OCI-LY7 (cell line): ENCODE measurements around the gene MBD3L2. TPM values are rescaled to one million over a fixed set of nuclear protein-coding genes. Genes with fewer than 3 reads are reported as not detected.

Source experiments
- BruUV-seq: library from RNA; stranded (reverse); fragments of 400-500 nt; replicated peaks from 2 replicates; lab custom pipeline; 2021; lab: Mats Ljungman, UMichigan
- CTCF ChIA-PET: fragments of 300-600 bp; sonication (Branson Sonifier 250); formaldehyde crosslinking; loops from one replicate; lab custom pipeline; 2022; ENCODE audit warnings: antibody characterized with exemption; ENCODE audit not compliant: unreplicated experiment; lab: Charles Lee
- POLR2A ChIA-PET: fragments of 300-600 bp; sonication (Branson Sonifier 250); formaldehyde crosslinking; loops from one replicate; lab custom pipeline; 2022; ENCODE audit warnings: antibody characterized with exemption; lab: Charles Lee
- DNase-seq: peaks from one replicate; pipeline ENCODE4 v3.0.0-alpha.2; 2015; ENCODE audit warnings: low spot score
- H2AFZ ChIP-seq: fragments of 200-600 bp; sonication (generic), shearing (Covaris generic); 2 replicates; pipeline ENCODE4 v1.6.1; 2014; ENCODE audit warnings: mild to moderate bottlenecking, antibody characterized with exemption, low read length, moderate library complexity
- H3K27ac ChIP-seq: fragments of 200-600 bp; sonication (generic); 2 replicates; pipeline ENCODE4 v1.5.1; 2014; ENCODE audit warnings: mixed run types, low read depth, mild to moderate bottlenecking, moderate library complexity, low read length, inconsistent platforms; ENCODE audit not compliant: poor library complexity, severe bottlenecking
- H3K36me3 ChIP-seq: fragments of 200-600 bp; sonication (generic); 2 replicates; pipeline ENCODE4 v1.6.1; 2014; ENCODE audit warnings: mild to moderate bottlenecking, antibody characterized with exemption, low read length, moderate library complexity, mixed read lengths; ENCODE audit not compliant: insufficient read depth
- H3K4me1 ChIP-seq: fragments of 200-600 bp; sonication (generic); 2 replicates; pipeline ENCODE4 v1.5.1; 2014; ENCODE audit warnings: mild to moderate bottlenecking, low read length; ENCODE audit not compliant: insufficient read depth, poor library complexity, severe bottlenecking
- H3K4me2 ChIP-seq: fragments of 200-600 bp; sonication (generic); 2 replicates; pipeline ENCODE4 v1.6.1; 2014; ENCODE audit warnings: mild to moderate bottlenecking, low read length
- H3K4me3 ChIP-seq: fragments of 200-600 bp; sonication (generic); 2 replicates; pipeline ENCODE4 v1.5.1; 2014; ENCODE audit warnings: mild to moderate bottlenecking, low read depth, low read length; ENCODE audit not compliant: poor library complexity, severe bottlenecking
- H3K79me2 ChIP-seq: fragments of 200-600 bp; sonication (generic); 2 replicates; pipeline ENCODE4 v1.6.1; 2016; ENCODE audit warnings: low read depth, mild to moderate bottlenecking, low read length, moderate library complexity, mixed read lengths; ENCODE audit not compliant: insufficient read depth
- H3K9me2 ChIP-seq: fragments of 200-600 bp; sonication (generic); 2 replicates; pipeline ENCODE4 v1.6.1; 2016; ENCODE audit warnings: mild to moderate bottlenecking, low read length, mixed read lengths; ENCODE audit not compliant: insufficient read depth
- H3K9me3 ChIP-seq: fragments of 200-600 bp; sonication (generic); 2 replicates; pipeline ENCODE4 v1.6.1; 2014; ENCODE audit warnings: mild to moderate bottlenecking, mixed run types, low read length, mixed read lengths
- H4K20me1 ChIP-seq: fragments of 200-600 bp; sonication (generic); 2 replicates; pipeline ENCODE4 v1.6.1; 2014; ENCODE audit warnings: mild to moderate bottlenecking, antibody characterized with exemption, low read length, moderate library complexity, mixed read lengths; ENCODE audit not compliant: insufficient read depth
- CTCF ChIP-seq: fragments of 200-600 bp; sonication (generic); conservative IDR thresholded peaks from 2 replicates; pipeline ENCODE4 v1.5.1; 2014; ENCODE audit warnings: mild to moderate bottlenecking, antibody characterized with exemption, low read length, moderate library complexity, mixed read lengths
- EZH2phosphoT487 ChIP-seq: fragments of 200-600 bp; sonication (generic); IDR thresholded peaks from 2 replicates; pipeline ENCODE4 v1.6.1; 2018; ENCODE audit warnings: low read depth, borderline replicate concordance, mild to moderate bottlenecking, mixed run types, antibody characterized with exemption, low read length, moderate library complexity, mixed read lengths
- intact Hi-C: fragments of 100-400 bp; cut with micrococcal nuclease; formaldehyde crosslinking; loops from one replicate; pipeline ENCODE4 v1.10.0; 2022; ENCODE audit not compliant: unreplicated experiment
- total RNA-seq, 2 experiments: library from RNA; depleted of rRNA in 1 of 2; stranded (reverse); fragments of >200 nt in 1 of 2; shearing (Covaris generic) in 1 of 2; gene quantifications; 2 replicates each; pipeline ENCODE4 v1.2.3, GENCODE V29; 2014 to 2022

MBD3L2 gene
- total RNA-seq, 2 experiments from 2014 or later: not detected

GRCh38 chr19:7078008-7078407 lies 28.9 kb downstream of the MBD3L2 start:
- BruUV-seq: no TSS peak
- CTCF ChIA-PET: no interaction called here
- H3K4me3 ChIP-seq: no peak overlapping the region
- no peak overlapping the region for H3K27ac ChIP-seq
- H4K20me1 ChIP-seq: no peaks in the 10 kb centered on the region
- POLR2A ChIA-PET: no interaction called here
- no peaks in the 10 kb centered on the region for H3K9me2 ChIP-seq
- H3K4me1 ChIP-seq: no peaks in the 10 kb centered on the region
- peaks cover 55% of the 10 kb centered on the region for H3K9me3 ChIP-seq
- H3K79me2 ChIP-seq: no peaks in the 10 kb centered on the region
- H3K36me3 ChIP-seq: peaks cover 99% of the 10 kb centered on the region
- no peak overlapping the region for H2AFZ ChIP-seq
- DNase-seq: no peak
- TF ChIP-seq CTCF: no peak
- TF ChIP-seq EZH2phosphoT487: no peak
- no peak overlapping the region for H3K4me2 ChIP-seq
- intact Hi-C loops: no loop called here

GRCh38 chr19:7083076-7083956 lies 34.2 kb downstream of the MBD3L2 start:
- peaks cover 82% of the 10 kb centered on the region for H3K36me3 ChIP-seq
- no peak for TF ChIP-seq EZH2phosphoT487
- TF ChIP-seq CTCF: no peak
- H3K9me2 ChIP-seq: no peaks in the 10 kb centered on the region
- intact Hi-C loops: no loop called here
- H3K4me3 ChIP-seq: no peak overlapping the region
- H3K4me1 ChIP-seq: no peaks in the 10 kb centered on the region
- peak; percentile 20 for DNase-seq
- no peak overlapping the region for H2AFZ ChIP-seq
- ChIA-PET CTCF (no interaction called here), POLR2A (no interaction called here)
- BruUV-seq: no TSS peak
- no peak overlapping the region for H3K4me2 ChIP-seq
- no peaks in the 10 kb centered on the region for H4K20me1 ChIP-seq
- H3K27ac ChIP-seq: no peak overlapping the region
- H3K9me3 ChIP-seq: peaks cover 72% of the 10 kb centered on the region
- no peaks in the 10 kb centered on the region for H3K79me2 ChIP-seq

GRCh38 chr19:7088999-7089398 lies 39.9 kb downstream of the MBD3L2 start:
- H4K20me1 ChIP-seq: no peaks in the 10 kb centered on the region
- ChIA-PET CTCF (no interaction called here), POLR2A (no interaction called here)
- intact Hi-C loops: no loop called here
- H3K4me3 ChIP-seq: no peak overlapping the region
- no peak overlapping the region for H3K27ac ChIP-seq
- TF ChIP-seq CTCF: no peak
- no peak for TF ChIP-seq EZH2phosphoT487
- no peaks in the 10 kb centered on the region for H3K79me2 ChIP-seq
- H2AFZ ChIP-seq: no peak overlapping the region
- H3K9me2 ChIP-seq: no peaks in the 10 kb centered on the region
- peaks cover 28% of the 10 kb centered on the region for H3K36me3 ChIP-seq
- no peaks in the 10 kb centered on the region for H3K4me1 ChIP-seq
- peaks cover 19% of the 10 kb centered on the region for H3K9me3 ChIP-seq
- DNase-seq: no peak
- BruUV-seq: no TSS peak
- H3K4me2 ChIP-seq: no peak overlapping the region
